Karpas-422 (cell line): Measurements from ENCODE around the gene CDC42EP3. TPM values are rescaled to one million over a fixed set of nuclear protein-coding genes. Genes with fewer than 3 reads are reported as not detected.

Experiments
- DNase-seq: peaks from one replicate; pipeline ENCODE4 v3.0.0-alpha.2; 2015
- H2AFZ ChIP-seq: fragments of 200-600 bp; sonication (generic); 2 replicates; pipeline ENCODE4 v1.6.1; 2014; ENCODE audit warnings: antibody characterized with exemption, low read length, mixed read lengths
- H3K27ac ChIP-seq: fragments of 200-600 bp; sonication (generic); 2 replicates; pipeline ENCODE4 v1.5.1; 2014; ENCODE audit warnings: mild to moderate bottlenecking, low read length, moderate library complexity
- H3K27me3 ChIP-seq: fragments of 200-600 bp; sonication (generic); 2 replicates; pipeline ENCODE4 v1.6.1; 2014; ENCODE audit warnings: low read length, mixed read lengths
- H3K36me3 ChIP-seq: fragments of 200-600 bp; sonication (generic); 2 replicates; pipeline ENCODE4 v1.6.1; 2014; ENCODE audit warnings: low read length, mixed read lengths; ENCODE audit not compliant: insufficient read depth
- H3K4me1 ChIP-seq: fragments of 200-600 bp; sonication (generic); 2 replicates; pipeline ENCODE4 v1.6.1; 2014; ENCODE audit warnings: mild to moderate bottlenecking, low read length, mixed read lengths
- H3K4me2 ChIP-seq: fragments of 200-600 bp; sonication (generic); 2 replicates; pipeline ENCODE4 v1.6.1; 2014; ENCODE audit warnings: low read length, low read depth, mild to moderate bottlenecking; ENCODE audit not compliant: poor library complexity, severe bottlenecking
- H3K4me3 ChIP-seq: fragments of 200-600 bp; sonication (generic); 2 replicates; pipeline ENCODE4 v1.5.1; 2014; ENCODE audit warnings: mild to moderate bottlenecking, antibody characterized with exemption, low read length, mixed read lengths
- H3K79me2 ChIP-seq: fragments of 200-600 bp; sonication (generic); 2 replicates; pipeline ENCODE4 v1.6.1; 2014; ENCODE audit warnings: mild to moderate bottlenecking, low read length, mixed read lengths
- H3K9ac ChIP-seq: fragments of 200-600 bp; sonication (generic); 2 replicates; pipeline ENCODE4 v1.6.0; 2014; ENCODE audit warnings: low read length
- H3K9me2 ChIP-seq: fragments of 200-600 bp; sonication (generic), shearing (Covaris generic); replicated peaks from 2 replicates; pipeline ENCODE4 v1.6.0; 2014; ENCODE audit warnings: mild to moderate bottlenecking, low read length, moderate library complexity; ENCODE audit not compliant: insufficient read depth
- H3K9me3 ChIP-seq: fragments of 300-700, 200-600 bp; sonication (generic); 2 replicates; pipeline ENCODE4 v1.6.1; 2014; ENCODE audit warnings: low read length, mixed read lengths
- H4K20me1 ChIP-seq: fragments of 200-600 bp; sonication (generic); 2 replicates; pipeline ENCODE4 v1.6.1; 2014; ENCODE audit warnings: mild to moderate bottlenecking, antibody characterized with exemption, low read length, low read depth; ENCODE audit not compliant: insufficient read depth
- total RNA-seq: library from RNA; depleted of rRNA; stranded (reverse); fragments of >200 nt; shearing (Covaris generic); gene quantifications from 2 replicates; pipeline ENCODE4 v1.2.3, GENCODE V29; 2014; ENCODE audit warnings: low replicate concordance

Gene CDC42EP3
- total RNA-seq, 1 experiment from 2014 or later, result 12.5 TPM

DNA sequence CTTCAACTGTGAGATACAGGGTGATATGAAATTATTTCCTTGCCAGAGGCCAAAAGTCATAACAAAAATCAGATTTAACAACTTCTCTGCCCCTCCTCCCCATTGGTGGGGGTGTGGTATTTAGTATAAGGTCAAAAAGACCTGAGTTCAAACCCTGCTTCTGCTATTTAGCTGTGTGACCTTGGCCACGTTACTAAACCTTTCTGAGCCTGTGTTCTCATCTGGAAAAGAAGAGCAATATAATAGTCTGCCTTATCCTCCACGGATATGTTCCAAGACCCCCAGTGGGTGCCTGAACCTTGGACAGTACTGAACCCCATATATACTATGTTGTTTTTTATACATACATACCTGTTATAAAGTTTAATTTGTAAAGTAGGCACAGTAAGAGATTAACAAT lies 3.7 kb downstream of the CDC42EP3 start:
- Histone ChIP-seq H2AFZ (no peak overlapping the region), H3K79me2 (peaks cover 30% of the 10 kb centered on the region), H3K9me2 (no peaks in the 10 kb centered on the region), H3K4me3 (no peak overlapping the region), H3K36me3 (no peaks in the 10 kb centered on the region), H3K27ac (no peak overlapping the region), H3K27me3 (no peaks in the 10 kb centered on the region), H4K20me1 (no peaks in the 10 kb centered on the region), H3K4me2 (no peak overlapping the region), H3K4me1 (peaks cover 23% of the 10 kb centered on the region), H3K9me3 (no peaks in the 10 kb centered on the region), H3K9ac (no peak overlapping the region)
- DNase-seq, result no peak

DNA sequence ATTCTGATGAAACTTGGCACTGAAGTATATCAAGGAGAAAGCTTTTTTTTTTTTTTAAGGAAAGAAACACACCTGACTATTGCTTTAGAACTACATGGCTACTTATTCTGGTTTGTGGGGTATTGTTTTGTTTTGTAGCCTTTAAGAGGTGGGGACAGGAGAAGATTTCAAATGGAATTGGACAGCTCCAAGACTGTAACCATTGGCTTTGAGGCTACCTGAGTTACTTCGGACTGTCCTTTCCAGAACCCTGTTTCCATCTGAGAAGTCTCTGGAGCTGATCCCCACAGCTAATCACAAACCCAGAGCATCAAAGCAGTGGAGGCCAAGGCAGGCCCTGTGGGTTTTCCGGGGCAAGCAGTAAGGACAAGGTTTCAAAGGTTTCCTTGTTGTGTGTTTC lies 4.7 kb downstream of the CDC42EP3 start:
- H3K4me1 ChIP-seq, result peaks cover 20% of the 10 kb centered on the region
- no peaks in the 10 kb centered on the region for H3K9me2 ChIP-seq
- H3K27me3 ChIP-seq, result no peaks in the 10 kb centered on the region
- H3K36me3 ChIP-seq, result no peaks in the 10 kb centered on the region
- no peak overlapping the region for H3K4me2 ChIP-seq
- DNase-seq, result no peak
- H3K79me2 ChIP-seq, result peaks cover 30% of the 10 kb centered on the region
- no peaks in the 10 kb centered on the region for H3K9me3 ChIP-seq
- H3K27ac ChIP-seq, result no peak overlapping the region
- H3K4me3 ChIP-seq, result no peak overlapping the region
- H4K20me1 ChIP-seq, result no peaks in the 10 kb centered on the region
- H3K9ac ChIP-seq, result no peak overlapping the region
- H2AFZ ChIP-seq, result no peak overlapping the region

- Histone ChIP-seq H3K27ac (no peak overlapping the region), H3K36me3 (no peaks in the 10 kb centered on the region), H3K4me3 (no peak overlapping the region), H3K9ac (no peak overlapping the region), H3K79me2 (peaks cover 33% of the 10 kb centered on the region), H3K4me1 (peaks cover 17% of the 10 kb centered on the region), H2AFZ (no peak overlapping the region), H4K20me1 (no peaks in the 10 kb centered on the region), H3K4me2 (no peak overlapping the region), H3K27me3 (no peaks in the 10 kb centered on the region), H3K9me2 (no peaks in the 10 kb centered on the region), H3K9me3 (no peaks in the 10 kb centered on the region)
- no peak for DNase-seq
Observed at GRCh38 chr2:37665604-37666362, 5.7 kb downstream of the CDC42EP3 start.

DNA sequence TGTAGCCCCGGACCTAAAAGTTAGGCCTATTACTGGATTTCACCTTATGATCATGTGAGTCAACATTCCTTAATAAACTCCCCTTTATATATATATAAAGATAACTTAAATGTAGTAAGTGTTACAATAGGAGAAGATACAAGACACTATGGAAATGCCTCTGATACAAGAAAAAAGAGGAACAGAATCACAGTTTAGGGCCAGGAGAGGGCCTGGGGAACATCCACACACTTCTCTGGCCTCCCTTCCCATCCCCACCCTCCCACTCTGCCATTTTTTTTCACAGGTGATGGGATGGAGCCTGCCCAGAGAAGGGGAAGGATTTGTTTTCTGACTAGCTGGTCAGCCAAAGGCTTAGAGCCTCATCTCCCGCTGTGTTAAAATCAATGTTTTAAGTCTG lies 6.4 kb downstream of the CDC42EP3 start:
- no peak overlapping the region for H3K27ac ChIP-seq
- H3K36me3 ChIP-seq, result no peaks in the 10 kb centered on the region
- no peaks in the 10 kb centered on the region for H4K20me1 ChIP-seq
- H3K4me1 ChIP-seq, result peaks cover 13% of the 10 kb centered on the region
- no peaks in the 10 kb centered on the region for H3K9me3 ChIP-seq
- no peaks in the 10 kb centered on the region for H3K9me2 ChIP-seq
- no peak overlapping the region for H2AFZ ChIP-seq
- no peaks in the 10 kb centered on the region for H3K27me3 ChIP-seq
- peaks cover 33% of the 10 kb centered on the region for H3K79me2 ChIP-seq
- H3K4me3 ChIP-seq, result no peak overlapping the region
- no peak for DNase-seq
- no peak overlapping the region for H3K4me2 ChIP-seq
- H3K9ac ChIP-seq, result no peak overlapping the region

DNA sequence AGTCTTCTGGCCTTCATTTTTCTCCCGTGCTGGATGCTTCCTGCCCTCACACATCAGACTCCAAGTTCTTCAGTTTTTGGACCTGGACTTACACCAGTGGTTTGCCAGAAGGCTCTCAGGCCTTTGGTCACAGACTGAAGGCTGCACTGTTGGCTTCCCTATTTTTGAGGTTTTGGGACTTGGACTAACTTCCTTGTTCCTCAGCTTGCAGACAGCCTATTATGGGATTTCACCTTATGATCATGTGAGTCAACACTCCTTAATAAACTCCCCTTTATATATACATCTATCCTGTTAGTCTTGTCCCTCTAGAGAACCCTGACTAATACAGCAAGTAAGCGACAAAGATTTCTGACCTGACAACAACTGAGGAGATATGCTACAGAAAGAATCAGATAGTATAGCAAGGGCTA lies 7.2 kb downstream of the CDC42EP3 start:
- Histone ChIP-seq H3K4me2 (no peak overlapping the region), H3K27me3 (no peaks in the 10 kb centered on the region), H2AFZ (no peak overlapping the region), H3K9ac (no peak overlapping the region), H3K9me3 (no peaks in the 10 kb centered on the region), H3K9me2 (no peaks in the 10 kb centered on the region), H3K4me3 (no peak overlapping the region), H4K20me1 (no peaks in the 10 kb centered on the region), H3K79me2 (peaks cover 27% of the 10 kb centered on the region), H3K27ac (no peak overlapping the region), H3K4me1 (peaks cover 13% of the 10 kb centered on the region), H3K36me3 (no peaks in the 10 kb centered on the region)
- no peak for DNase-seq

DNA sequence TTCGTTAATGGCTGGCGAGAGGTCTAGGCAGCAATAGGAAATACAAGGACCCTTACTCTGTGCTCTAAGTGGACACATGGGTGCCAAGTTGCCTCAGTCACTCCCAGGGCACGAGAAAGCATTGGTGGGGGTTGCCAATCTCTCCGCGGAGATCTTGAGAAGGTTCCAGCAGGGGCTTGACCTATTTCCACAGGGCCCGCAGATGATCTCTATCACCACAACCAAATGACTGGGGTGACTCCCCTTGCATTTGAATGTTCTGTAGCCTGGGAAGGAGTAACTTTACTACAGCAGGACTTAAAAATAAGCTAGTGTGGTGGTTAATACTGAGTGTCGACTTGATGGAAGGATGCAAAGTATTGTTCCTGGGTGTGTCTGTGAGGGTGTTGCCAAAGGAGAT lies 8.1 kb downstream of the CDC42EP3 start:
- Histone ChIP-seq H3K9me3 (no peaks in the 10 kb centered on the region), H2AFZ (no peak overlapping the region), H3K4me1 (peaks cover 20% of the 10 kb centered on the region), H3K4me2 (no peak overlapping the region), H3K36me3 (no peaks in the 10 kb centered on the region), H4K20me1 (no peaks in the 10 kb centered on the region), H3K4me3 (no peak overlapping the region), H3K27ac (no peak overlapping the region), H3K9me2 (no peaks in the 10 kb centered on the region), H3K9ac (no peak overlapping the region), H3K79me2 (peaks cover 24% of the 10 kb centered on the region), H3K27me3 (no peaks in the 10 kb centered on the region)
- no peak for DNase-seq

DNA sequence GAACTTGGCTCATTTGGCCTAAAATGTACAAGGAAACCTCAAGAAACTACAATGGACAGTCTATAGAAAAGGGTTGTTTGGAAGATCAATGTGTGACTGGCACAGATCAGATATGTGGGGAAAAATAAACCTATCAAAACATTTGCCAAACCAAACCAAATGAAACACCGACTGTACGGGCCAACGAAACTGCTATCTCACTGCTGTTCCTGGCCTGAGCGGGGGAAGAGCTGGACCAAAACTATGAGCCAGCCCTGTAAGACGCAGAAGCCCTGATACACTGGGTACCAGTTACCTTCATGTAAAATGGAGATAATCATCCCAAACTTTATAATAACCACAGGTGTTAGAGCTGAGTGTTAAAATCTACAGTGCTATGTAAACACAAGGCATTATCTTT lies 11.7 kb downstream of the CDC42EP3 start:
- no peak overlapping the region for H3K4me3 ChIP-seq
- no peak overlapping the region for H3K27ac ChIP-seq
- H3K9me3 ChIP-seq, result no peaks in the 10 kb centered on the region
- H3K4me2 ChIP-seq, result no peak overlapping the region
- H3K27me3 ChIP-seq, result no peaks in the 10 kb centered on the region
- H3K9ac ChIP-seq, result no peak overlapping the region
- no peak for DNase-seq
- H3K36me3 ChIP-seq, result no peaks in the 10 kb centered on the region
- no peaks in the 10 kb centered on the region for H3K9me2 ChIP-seq
- H3K4me1 ChIP-seq, result peaks cover 53% of the 10 kb centered on the region
- no peaks in the 10 kb centered on the region for H4K20me1 ChIP-seq
- H3K79me2 ChIP-seq, result peaks cover 22% of the 10 kb centered on the region; the same call in 1 of the 2 replicates
- no peak overlapping the region for H2AFZ ChIP-seq

DNA sequence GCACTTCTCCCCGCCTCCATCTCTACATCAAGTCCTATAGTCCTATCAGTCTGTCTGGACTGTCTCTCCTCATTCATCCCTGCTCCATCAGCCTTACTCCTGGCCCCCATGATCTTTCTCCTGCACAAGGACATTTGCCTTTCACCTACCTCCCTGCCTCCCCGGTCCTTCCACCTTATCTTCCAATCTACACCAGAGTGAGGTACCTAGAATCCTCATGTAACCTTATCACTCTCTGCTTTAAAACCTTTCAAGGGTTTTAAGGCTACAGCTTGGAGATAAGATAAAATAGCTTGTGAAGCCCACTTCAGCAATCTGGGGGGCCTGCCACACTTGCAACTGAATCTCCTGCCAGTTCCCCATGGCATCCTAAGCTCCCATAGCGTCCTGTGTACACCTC lies 12.8 kb downstream of the CDC42EP3 start:
- H3K27ac ChIP-seq, result no peak overlapping the region
- H3K9me2 ChIP-seq, result no peaks in the 10 kb centered on the region
- no peak overlapping the region for H2AFZ ChIP-seq
- no peaks in the 10 kb centered on the region for H3K36me3 ChIP-seq
- no peaks in the 10 kb centered on the region for H3K27me3 ChIP-seq
- H3K9ac ChIP-seq, result no peak overlapping the region
- H3K4me2 ChIP-seq, result no peak overlapping the region
- H3K9me3 ChIP-seq, result no peaks in the 10 kb centered on the region
- H3K79me2 ChIP-seq, result peaks cover 22% of the 10 kb centered on the region; the same call in 1 of the 2 replicates
- no peak overlapping the region for H3K4me3 ChIP-seq
- H3K4me1 ChIP-seq, result peaks cover 64% of the 10 kb centered on the region
- no peak for DNase-seq
- no peaks in the 10 kb centered on the region for H4K20me1 ChIP-seq
